Type B pancreatic cell (in vitro differentiated cells): ENCODE measurements around the gene TMEM44. TPM values are rescaled to one million over a fixed set of nuclear protein-coding genes. Genes with fewer than 3 reads are reported as not detected.
A peak's percentile ranks its signal among the peaks of the same experiment; 100 is the strongest.
"Not testable (repeated sequence)": the region's sequence is repeated elsewhere in the genome, so short reads cannot be mapped to it uniquely, and the experiment has no call there.

ENCODE experiments used
- DNase-seq: peaks from one replicate; pipeline ENCODE4 v3.0.0; 2021; ENCODE audit warnings: mixed read lengths; ENCODE audit not compliant: unreplicated experiment; ENCODE audit errors: extremely low spot score
- H3K27ac Mint-ChIP-seq: 2 replicates; pipeline ENCODE4 v1.8.0; 2021; ENCODE audit warnings: mild to moderate bottlenecking, mixed read lengths
- H3K27me3 Mint-ChIP-seq: 2 replicates; pipeline ENCODE4 v1.8.0; 2021; ENCODE audit warnings: mixed read lengths
- H3K36me3 Mint-ChIP-seq: 2 replicates; pipeline ENCODE4 v1.8.0; 2021; ENCODE audit warnings: mixed read lengths
- H3K4me1 Mint-ChIP-seq: one replicate; pipeline ENCODE4 v1.8.0; 2021; ENCODE audit warnings: mixed read lengths; ENCODE audit not compliant: unreplicated experiment
- H3K4me3 Mint-ChIP-seq: 2 replicates; pipeline ENCODE4 v1.8.0; 2021; ENCODE audit warnings: mild to moderate bottlenecking, mixed read lengths
- H3K9me3 Mint-ChIP-seq: 2 replicates; pipeline ENCODE4 v1.8.0; 2021; ENCODE audit warnings: mixed read lengths
- total RNA-seq: library from RNA; stranded (reverse); gene quantifications from 2 replicates; pipeline ENCODE4 v1.2.1, GENCODE V29; 2021; ENCODE audit warnings: low replicate concordance
- TF ChIP-seq, protein P1 (sequence below): fragments of 200-600 bp; sonication (generic); conservative IDR thresholded peaks from 2 replicates; pipeline ENCODE4 v1.5.0; 2021; ENCODE audit warnings: antibody characterized with exemption, mild to moderate bottlenecking

Gene TMEM44
- total RNA-seq, 1 donor from 2014 or later: 22.8 TPM

DNA sequence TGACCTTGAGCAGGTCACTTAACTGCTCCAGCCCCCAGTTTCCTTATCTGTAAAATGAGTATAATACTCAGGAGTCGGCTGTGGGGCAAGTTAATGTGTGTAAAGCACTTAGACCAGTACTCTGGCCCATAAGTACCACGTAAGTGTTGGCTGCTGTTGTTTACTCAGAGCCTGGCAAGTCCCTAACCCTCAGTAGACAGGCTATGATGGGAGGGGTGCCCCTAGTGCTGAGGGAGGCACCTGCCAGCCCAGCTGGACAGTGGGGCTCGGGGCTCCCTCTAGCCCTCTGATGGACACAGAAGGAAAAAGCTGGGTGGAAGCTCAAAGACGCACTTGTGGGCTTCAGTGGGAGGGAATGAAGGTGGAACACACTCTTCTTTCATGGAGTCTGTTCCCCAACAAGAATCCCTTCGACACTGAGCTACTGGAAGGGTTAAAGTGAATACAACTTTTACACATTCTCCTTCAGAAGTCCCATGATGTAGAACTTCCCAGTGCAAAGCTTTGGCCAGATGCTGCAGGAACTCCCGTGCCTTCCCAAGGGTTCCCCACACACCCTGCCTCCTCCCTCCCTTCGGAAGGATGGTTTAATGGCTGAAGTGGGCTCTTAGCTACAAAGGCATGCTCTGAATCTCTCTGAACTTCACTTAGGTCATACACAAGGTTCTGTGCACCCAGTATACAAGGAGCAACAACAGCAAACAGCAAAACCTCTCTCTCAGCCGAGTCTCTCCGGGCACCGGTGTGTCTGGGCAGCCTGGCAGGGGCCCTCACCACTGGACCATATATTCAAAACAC lies 25.4 kb downstream of the TMEM44 start:
- TF ChIP-seq, protein P1, sequence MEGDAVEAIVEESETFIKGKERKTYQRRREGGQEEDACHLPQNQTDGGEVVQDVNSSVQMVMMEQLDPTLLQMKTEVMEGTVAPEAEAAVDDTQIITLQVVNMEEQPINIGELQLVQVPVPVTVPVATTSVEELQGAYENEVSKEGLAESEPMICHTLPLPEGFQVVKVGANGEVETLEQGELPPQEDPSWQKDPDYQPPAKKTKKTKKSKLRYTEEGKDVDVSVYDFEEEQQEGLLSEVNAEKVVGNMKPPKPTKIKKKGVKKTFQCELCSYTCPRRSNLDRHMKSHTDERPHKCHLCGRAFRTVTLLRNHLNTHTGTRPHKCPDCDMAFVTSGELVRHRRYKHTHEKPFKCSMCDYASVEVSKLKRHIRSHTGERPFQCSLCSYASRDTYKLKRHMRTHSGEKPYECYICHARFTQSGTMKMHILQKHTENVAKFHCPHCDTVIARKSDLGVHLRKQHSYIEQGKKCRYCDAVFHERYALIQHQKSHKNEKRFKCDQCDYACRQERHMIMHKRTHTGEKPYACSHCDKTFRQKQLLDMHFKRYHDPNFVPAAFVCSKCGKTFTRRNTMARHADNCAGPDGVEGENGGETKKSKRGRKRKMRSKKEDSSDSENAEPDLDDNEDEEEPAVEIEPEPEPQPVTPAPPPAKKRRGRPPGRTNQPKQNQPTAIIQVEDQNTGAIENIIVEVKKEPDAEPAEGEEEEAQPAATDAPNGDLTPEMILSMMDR: no peak
- Mint-ChIP-seq H3K9me3 (no peaks in the 10 kb centered on the region), H3K4me3 (no peak overlapping the region), H3K27me3 (no peaks in the 10 kb centered on the region), H3K27ac (no peak overlapping the region), H3K4me1 (peaks cover 8% of the 10 kb centered on the region), H3K36me3 (peaks cover 13% of the 10 kb centered on the region)
- DNase-seq: no peak

DNA sequence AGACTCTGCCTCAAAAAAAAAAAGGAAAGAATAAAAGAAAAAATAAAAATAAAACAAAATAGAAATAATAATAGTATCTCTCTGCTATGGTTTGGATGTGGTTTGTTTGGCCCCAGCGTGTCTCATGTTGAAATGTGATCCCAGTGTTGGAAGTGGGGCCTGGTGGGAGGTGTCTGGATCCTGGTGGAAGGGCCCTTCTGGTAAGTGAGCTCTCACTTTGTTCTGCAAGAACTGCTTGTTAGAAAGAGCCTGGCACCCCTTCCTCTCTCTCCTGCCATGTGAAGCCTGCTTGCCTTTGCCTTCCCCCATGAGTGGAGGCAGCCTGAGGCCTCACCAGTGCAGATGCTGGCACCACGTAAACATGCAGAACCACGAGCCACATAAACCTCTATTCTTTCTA lies 26.3 kb downstream of the TMEM44 start:
- Mint-ChIP-seq H3K9me3 (no peaks in the 10 kb centered on the region), H3K4me1 (peaks cover 8% of the 10 kb centered on the region), H3K27me3 (no peaks in the 10 kb centered on the region), H3K27ac (no peak overlapping the region), H3K36me3 (peaks cover 15% of the 10 kb centered on the region), H3K4me3 (no peak overlapping the region)
- DNase-seq: no peak
- TF ChIP-seq, protein P1: no peak

DNA sequence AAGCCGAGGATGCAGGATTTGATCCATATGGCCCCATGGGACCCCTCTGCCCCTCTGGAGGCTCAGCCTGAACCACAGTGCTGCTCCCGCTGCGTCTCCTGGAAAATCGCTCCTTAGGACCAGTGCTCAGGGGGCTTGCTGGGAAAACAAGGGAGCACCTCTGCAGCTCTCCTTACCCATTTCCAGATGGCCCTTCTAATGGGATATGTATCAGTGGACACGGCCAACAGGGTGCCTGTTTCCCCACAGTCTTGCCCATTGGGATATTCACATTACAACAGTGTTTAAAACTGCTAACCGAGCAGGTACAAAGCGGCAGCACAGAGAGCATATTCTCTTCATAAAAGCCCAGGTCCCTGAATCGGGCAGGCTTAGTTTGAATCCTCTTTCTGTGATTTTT lies 27.1 kb downstream of the TMEM44 start:
- H3K27ac Mint-ChIP-seq: no peak overlapping the region
- peaks cover 20% of the 10 kb centered on the region for H3K36me3 Mint-ChIP-seq
- peaks cover 8% of the 10 kb centered on the region for H3K4me1 Mint-ChIP-seq
- TF ChIP-seq, protein P1: no peak
- no peaks in the 10 kb centered on the region for H3K9me3 Mint-ChIP-seq
- no peak overlapping the region for H3K4me3 Mint-ChIP-seq
- H3K27me3 Mint-ChIP-seq: no peaks in the 10 kb centered on the region
- no peak for DNase-seq

DNA sequence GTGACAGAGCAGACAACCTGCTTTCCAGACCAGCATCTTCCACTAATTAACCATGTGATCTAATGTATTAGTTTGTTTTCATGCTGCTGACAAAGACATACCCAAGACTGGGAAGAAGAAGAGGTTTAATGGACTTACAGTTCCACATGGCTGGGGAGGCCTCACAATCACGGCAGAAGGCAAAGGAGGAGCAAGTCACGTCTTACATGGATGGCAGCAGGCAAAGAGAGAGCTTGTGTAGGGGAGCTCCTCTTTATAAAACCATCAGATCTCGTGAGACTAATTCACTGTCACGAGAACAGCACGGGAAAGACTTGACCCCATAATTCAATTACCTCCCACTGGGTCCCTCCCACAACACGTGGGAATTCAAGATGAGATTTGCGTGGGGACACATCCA lies 27.9 kb downstream of the TMEM44 start:
- H3K9me3 Mint-ChIP-seq, H3K27ac Mint-ChIP-seq, DNase-seq, H3K4me3 Mint-ChIP-seq, H3K27me3 Mint-ChIP-seq: not testable (repeated sequence)
- Mint-ChIP-seq H3K36me3 (peaks cover 19% of the 10 kb centered on the region), H3K4me1 (peaks cover 13% of the 10 kb centered on the region)

DNA sequence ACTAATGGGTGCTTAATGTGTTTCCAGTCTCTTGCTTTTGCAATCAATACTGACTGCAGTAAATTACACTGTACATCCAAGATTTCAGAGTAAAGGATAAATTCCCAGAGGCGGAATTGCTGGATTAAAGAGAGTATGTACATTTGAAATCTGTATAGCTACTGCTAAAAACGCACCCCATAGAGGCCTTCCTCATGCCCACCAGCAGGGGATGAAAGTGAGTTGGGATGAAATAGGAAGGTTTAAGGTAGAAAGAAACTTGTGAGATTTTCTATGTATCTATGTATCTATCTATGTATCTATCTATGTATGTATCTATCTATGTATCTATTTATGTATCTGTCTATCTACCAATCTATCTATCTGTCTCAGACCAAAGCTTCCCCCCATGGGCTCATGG lies 28.4 kb downstream of the TMEM44 start:
- H3K4me1 Mint-ChIP-seq: peaks cover 13% of the 10 kb centered on the region
- TF ChIP-seq, protein P1: peak; percentile 55

DNA sequence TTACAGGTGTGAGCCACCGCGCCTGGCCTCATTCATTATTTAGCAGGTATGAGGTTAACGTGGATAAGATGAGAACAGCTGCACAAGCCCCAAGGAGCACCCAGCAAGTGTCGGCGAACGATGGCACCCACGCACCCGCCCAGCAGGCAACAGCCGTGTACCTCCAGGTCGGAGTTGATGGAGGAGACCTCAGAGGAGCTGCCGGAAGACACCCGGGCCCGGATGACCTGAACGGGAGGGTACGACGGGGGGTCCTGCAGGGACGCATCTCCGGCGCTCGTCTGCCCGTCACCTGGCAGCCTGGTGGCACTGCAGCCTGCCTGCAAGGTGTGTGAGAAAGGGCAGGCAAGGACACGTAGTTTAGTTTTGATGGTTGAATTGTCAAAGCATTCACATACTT lies 29.1 kb downstream of the TMEM44 start:
- H3K27me3 Mint-ChIP-seq: no peaks in the 10 kb centered on the region
- no peak for DNase-seq
- H3K9me3 Mint-ChIP-seq: no peaks in the 10 kb centered on the region
- peaks cover 17% of the 10 kb centered on the region for H3K36me3 Mint-ChIP-seq
- no peak overlapping the region for H3K4me3 Mint-ChIP-seq
- TF ChIP-seq, protein P1: no peak
- no peak overlapping the region for H3K27ac Mint-ChIP-seq
- peaks cover 13% of the 10 kb centered on the region for H3K4me1 Mint-ChIP-seq

More for the DNA sequence above, 28.4 kb downstream of the TMEM44 start:
- Mint-ChIP-seq H3K36me3 (peaks cover 17% of the 10 kb centered on the region), H3K27me3 (no peaks in the 10 kb centered on the region), H3K9me3 (no peaks in the 10 kb centered on the region), H3K4me3 (no peak overlapping the region), H3K27ac (no peak overlapping the region)
- no peak for DNase-seq
